IMR-90 (cell line): ENCODE results near the gene GMEB2. TPM values are rescaled to one million over a fixed set of nuclear protein-coding genes. Genes with fewer than 3 reads are reported as not detected.

Source experiments
- ATAC-seq: fragments of 200-7000 bp; cut with Tn5 transposase; 2 replicates; pipeline ENCODE4 v1.9.1; 2020; ENCODE audit warnings: low read depth, mild to moderate bottlenecking, moderate library complexity
- BruUV-seq: library from RNA; stranded (reverse); fragments of 400-500 nt; replicated peaks from 2 replicates; lab custom pipeline; 2021; lab: Mats Ljungman, UMichigan
- CTCF ChIA-PET: fragments of 300-600 bp; formaldehyde crosslinking; extraction: SDS; loops from one replicate; lab custom pipeline; 2021; ENCODE audit warnings: antibody characterized with exemption; lab: Yijun Ruan, JAX
- POLR2A ChIA-PET: fragments of 300-600 bp; sonication (Branson Sonifier 250); formaldehyde crosslinking; loops from one replicate; lab custom pipeline; 2022; ENCODE audit warnings: antibody characterized with exemption; ENCODE audit not compliant: unreplicated experiment; lab: Charles Lee
- DNase-seq: peaks from one replicate; pipeline ENCODE4 v3.0.0; 2013
- H2AFZ ChIP-seq: replicated peaks from 2 replicates; pipeline ENCODE3; 2013; ENCODE audit warnings: low read length, mild to moderate bottlenecking; ENCODE audit not compliant: poor library complexity
- H2AK5ac ChIP-seq: 2 replicates; pipeline ENCODE4 v1.6.1; 2013; ENCODE audit warnings: low read depth, low read length, inconsistent platforms
- H2AK9ac ChIP-seq: replicated peaks from 2 replicates; pipeline ENCODE3; 2013; ENCODE audit warnings: mild to moderate bottlenecking, low read depth, low read length, moderate library complexity; ENCODE audit not compliant: poor library complexity
- H2BK120ac ChIP-seq: 2 replicates; pipeline ENCODE4 v1.6.1; 2013; ENCODE audit warnings: low read depth, low read length, inconsistent platforms
- H2BK15ac ChIP-seq: 3 replicates; pipeline ENCODE4 v1.6.1; 2013; ENCODE audit warnings: low read depth, low read length, inconsistent platforms
- H2BK20ac ChIP-seq: 2 replicates; pipeline ENCODE4 v1.6.1; 2013; ENCODE audit warnings: low read depth, mild to moderate bottlenecking, inconsistent platforms, low read length, moderate library complexity
- H2BK5ac ChIP-seq: 2 replicates; pipeline ENCODE4 v1.6.1; 2013; ENCODE audit warnings: mild to moderate bottlenecking, low read depth, low read length, inconsistent platforms; ENCODE audit not compliant: poor library complexity, severe bottlenecking
- H3K14ac ChIP-seq: replicated peaks from 2 replicates; pipeline ENCODE4 v1.6.1; 2013; ENCODE audit warnings: low read depth, low read length, inconsistent platforms
- H3K18ac ChIP-seq: 2 replicates; pipeline ENCODE4 v1.6.1; 2013; ENCODE audit warnings: low read depth, low read length, control low read depth
- H3K23ac ChIP-seq: 2 replicates; pipeline ENCODE4 v1.6.1; 2013; ENCODE audit warnings: low read depth, low read length, inconsistent platforms
- H3K27ac ChIP-seq: 2 replicates; pipeline ENCODE4 v1.5.1; 2013; ENCODE audit warnings: mild to moderate bottlenecking, control low read depth, low read length; ENCODE audit not compliant: insufficient read depth
- H3K27me3 ChIP-seq: 2 replicates; pipeline ENCODE4 v1.6.1; 2013; ENCODE audit warnings: low read length; ENCODE audit not compliant: control insufficient read depth, insufficient read depth
- H3K36me3 ChIP-seq: 2 replicates; pipeline ENCODE4 v1.6.1; 2013; ENCODE audit warnings: low read length, mixed read lengths; ENCODE audit not compliant: control insufficient read depth, insufficient read depth
- H3K4ac ChIP-seq: 2 replicates; pipeline ENCODE4 v1.6.1; 2013; ENCODE audit warnings: low read depth, low read length, inconsistent platforms
- H3K4me1 ChIP-seq: 2 replicates; pipeline ENCODE4 v1.6.1; 2013; ENCODE audit warnings: low read length, mixed read lengths; ENCODE audit not compliant: control insufficient read depth, insufficient read depth
- H3K4me2 ChIP-seq: 2 replicates; pipeline ENCODE4 v1.6.1; 2013; ENCODE audit warnings: low read depth, mild to moderate bottlenecking, control low read depth, low read length, moderate library complexity
- H3K4me3 ChIP-seq: 2 replicates; pipeline ENCODE4 v1.5.1; 2013; ENCODE audit warnings: low read depth, mild to moderate bottlenecking, control low read depth, low read length, moderate library complexity; ENCODE audit not compliant: insufficient read depth
- H3K56ac ChIP-seq: 2 replicates; pipeline ENCODE4 v1.6.1; 2013; ENCODE audit warnings: low read length, inconsistent platforms; ENCODE audit not compliant: insufficient read depth; ENCODE audit errors: extremely low read depth
- H3K79me1 ChIP-seq, 2 experiments: 2 replicates each; pipeline ENCODE4 v1.6.1; 2013; ENCODE audit warnings: low read length in 2 of 2, inconsistent platforms in 1 of 2, low read depth in 1 of 2
- H3K9ac ChIP-seq: 2 replicates; pipeline ENCODE4 v1.6.1; 2013; ENCODE audit warnings: low read depth, low read length, control low read depth
- H3K9me1 ChIP-seq: 2 replicates; pipeline ENCODE4 v1.6.1; 2013; ENCODE audit warnings: low read length, inconsistent platforms; ENCODE audit not compliant: insufficient read depth
- H3K9me3 ChIP-seq: 2 replicates; pipeline ENCODE4 v1.6.1; 2013; ENCODE audit warnings: low read length; ENCODE audit not compliant: control insufficient read depth, insufficient read depth
- H4K20me1 ChIP-seq: 2 replicates; pipeline ENCODE4 v1.6.1; 2013; ENCODE audit warnings: low read length, inconsistent platforms; ENCODE audit not compliant: insufficient read depth
- H4K5ac ChIP-seq: 2 replicates; pipeline ENCODE4 v1.6.1; 2013; ENCODE audit warnings: mild to moderate bottlenecking, low read depth, low read length, control low read depth
- H4K8ac ChIP-seq, 2 experiments: 2 replicates each; pipeline ENCODE4 v1.6.1; 2013; ENCODE audit warnings: low read depth in 2 of 2, low read length in 2 of 2, control low read depth in 1 of 2, inconsistent platforms in 1 of 2
- H4K91ac ChIP-seq: 2 replicates; pipeline ENCODE4 v1.6.1; 2013; ENCODE audit warnings: low read depth, low read length, inconsistent platforms; ENCODE audit not compliant: insufficient read depth
- CTCF ChIP-seq: conservative IDR thresholded peaks from 2 replicates; pipeline ENCODE4 v1.5.1; 2012; ENCODE audit warnings: mild to moderate bottlenecking, low read depth, low read length, improper control_type of control experiment
- WGBS, 2 experiments: methylation state at CpG; one replicate each; pipeline versions ENCODE4 v1.1.5 to v1.1.7; 2013; ENCODE audit warnings: missing lambda C conversion rate in 2 of 2; ENCODE audit not compliant: insufficient read length in 1 of 2; ENCODE audit errors: extremely low coverage in 2 of 2; 5-methylcytosine and 5-hydroxymethylcytosine counted together
- dilution Hi-C: fragments of 300-500 bp; cut with HindIII; formaldehyde crosslinking; loops from one replicate; pipeline ENCODE4 v1.14.3; 2018; ENCODE audit warnings: low sequenced_read_pairs; ENCODE audit not compliant: unreplicated experiment
- in situ Hi-C: fragments of 300-500 bp; cut with MboI; formaldehyde crosslinking; loops from 3 replicates; pipeline ENCODE4 v1.14.3; 2019; ENCODE audit warnings: low sequenced_read_pairs, inconsistent platforms, mixed read lengths
- intact Hi-C: fragments of 100-400 bp; cut with micrococcal nuclease; formaldehyde crosslinking; loops from 2 replicates; pipeline ENCODE4 v1.10.0; 2022
- polyA plus RNA-seq, 3 experiments: library from polyadenylated mRNA; depleted of rRNA; stranded (reverse); fragments of >200 nt; gene quantifications; 2 replicates each; pipeline ENCODE4 v1.2.3, GENCODE V29; 2012; ENCODE audit warnings: low replicate concordance in 1 of 3
- total RNA-seq: library from RNA; depleted of rRNA; stranded (reverse); fragments of >200 nt; gene quantifications from 2 replicates; pipeline ENCODE4 v1.2.3, GENCODE V29; 2012

Gene GMEB2
- total and polyA plus RNA-seq, 2 of the 4 experiments (the other 2 are of a cell fraction): 5.0 to 10.0 TPM

GRCh38 chr20:63544958-63545516 lies 81.9 kb downstream of the GMEB2 start:
- Histone ChIP-seq H2BK15ac (no peak overlapping the region), H4K8ac (no peak overlapping the region), H2BK120ac (no peak overlapping the region), H4K20me1 (no peaks in the 10 kb centered on the region), H3K56ac (no peak overlapping the region), H3K36me3 (no peaks in the 10 kb centered on the region), H3K4me2 (no peak overlapping the region), H2BK20ac (no peak overlapping the region), H3K4me3 (no peak overlapping the region), H3K9me3 (no peaks in the 10 kb centered on the region), H3K9me1 (no peaks in the 10 kb centered on the region), H3K27ac (no peak overlapping the region), H3K18ac (no peak overlapping the region), H3K79me1 (no peaks in the 10 kb centered on the region), H3K27me3 (peaks cover 38% of the 10 kb centered on the region), H2AFZ (no peak overlapping the region), H2AK9ac (no peak overlapping the region), H2AK5ac (no peak overlapping the region), H3K14ac (no peak overlapping the region), H3K4ac (no peak overlapping the region), H3K4me1 (peaks cover 3% of the 10 kb centered on the region; the same call in 1 of the 2 replicates), H3K23ac (no peak overlapping the region), H4K5ac (no peak overlapping the region), H4K91ac (no peak overlapping the region), H2BK5ac (no peak overlapping the region), H3K9ac (no peak overlapping the region)
- 60% methylated on average over 2 of the region's 19 CpGs; no CpG with 5 or more reads in 1 of the 2 experiments for WGBS, 2 experiments
- ChIA-PET POLR2A (no interaction called here), CTCF (no interaction called here)
- no peak for ATAC-seq
- BruUV-seq: no TSS peak
- TF ChIP-seq CTCF: no peak
- DNase-seq: no peak
- in situ Hi-C loops: no loop called here
- dilution Hi-C loops: no loop called here
- intact Hi-C loops: no loop called here
